HG03460 (cell line): Measurements from ENCODE around the gene KCNC4.

Experiments
- ATAC-seq: cut with Tn5 transposase; IDR thresholded peaks from one replicate; pipeline ENCODE4 v1.9.1; 2021; ENCODE audit not compliant: unreplicated experiment

The KCNC4 gene

GRCh38 chr1:110209715-110210603, at the start of gene KCNC4:
TSS of gene KCNC4 (plus strand) at chr1:110210314. CDS start at chr1:110211500, 1,186 bp downstream.
- peak; percentile 82 for ATAC-seq

GRCh38 chr1:110160538-110161100, 49.5 kb upstream of the KCNC4 start:
- ATAC-seq, result no peak

- no peak for ATAC-seq
These were observed 48.9 kb upstream of the KCNC4 start for GRCh38 chr1:110161165-110161564.

DNA sequence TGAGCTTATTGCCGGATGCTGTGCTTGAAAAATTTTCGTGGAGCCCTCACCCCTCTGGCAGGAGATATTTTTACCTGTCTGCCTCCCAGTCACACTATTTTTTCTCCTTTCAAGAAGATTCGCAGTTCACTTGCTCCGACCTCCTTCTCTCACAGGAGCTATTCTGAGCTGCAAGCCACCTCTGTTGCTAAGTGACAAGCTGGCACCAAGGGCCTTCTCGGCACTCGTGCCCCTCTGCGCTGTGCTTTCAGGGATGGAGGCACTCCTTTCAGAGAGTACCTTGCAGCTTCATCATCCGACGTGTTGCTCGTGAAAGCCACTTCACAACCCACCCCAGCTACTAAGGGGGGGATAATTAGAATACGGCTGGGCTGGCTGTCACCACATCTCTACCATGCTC, 48.3 kb upstream of the KCNC4 start:
- no peak for ATAC-seq

GRCh38 chr1:110163591-110163990, 46.5 kb upstream of the KCNC4 start:
- no peak for ATAC-seq

DNA sequence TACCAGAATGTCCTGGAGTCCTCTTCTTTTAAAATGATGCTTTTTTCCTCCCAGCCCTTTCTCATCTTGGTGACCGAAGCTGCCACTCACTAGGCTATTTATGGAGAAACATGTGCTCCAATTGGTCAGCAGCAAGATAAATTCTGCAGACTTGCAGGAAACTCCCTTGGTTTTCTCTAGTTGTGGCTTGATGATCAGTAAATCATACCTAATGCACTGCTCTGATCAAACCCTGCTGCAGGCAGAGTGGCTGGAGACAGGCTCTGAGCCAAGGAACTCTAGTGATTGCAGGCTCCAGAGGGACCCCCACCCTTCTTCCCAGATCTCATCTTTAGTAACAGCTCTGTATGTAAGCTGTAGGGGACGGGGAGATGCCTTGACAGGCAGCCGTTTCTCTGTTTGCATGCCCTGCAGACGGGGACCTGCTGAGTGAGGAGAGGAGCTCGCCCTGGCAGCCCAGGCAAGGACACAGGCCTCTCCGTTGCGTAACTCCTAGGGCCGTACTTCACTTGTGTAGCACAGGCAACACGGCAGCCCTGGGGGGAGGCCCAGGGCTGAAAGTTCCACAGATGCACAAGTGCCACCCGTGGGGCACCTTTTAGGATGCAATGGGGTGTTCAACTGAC, 45.3 kb upstream of the KCNC4 start:
- no peak for ATAC-seq

- no peak for ATAC-seq
These were observed 44.3 kb upstream of the KCNC4 start for GRCh38 chr1:110165761-110166231.

- no peak for ATAC-seq
These were observed 43.3 kb upstream of the KCNC4 start for GRCh38 chr1:110166861-110167260.

- ATAC-seq, result no peak
These were observed 39.1 kb upstream of the KCNC4 start for GRCh38 chr1:110170766-110171733.

GRCh38 chr1:110172001-110172400, 38.1 kb upstream of the KCNC4 start:
- ATAC-seq, result no peak

- ATAC-seq, result no peak
These were observed 36.5 kb upstream of the KCNC4 start for GRCh38 chr1:110173466-110174105.

GRCh38 chr1:110174961-110175360, 35.2 kb upstream of the KCNC4 start:
- no peak for ATAC-seq

GRCh38 chr1:110176299-110176956, 33.7 kb upstream of the KCNC4 start:
- no peak for ATAC-seq

- ATAC-seq, result no peak
These were observed 32.3 kb upstream of the KCNC4 start for GRCh38 chr1:110177775-110178174.

DNA sequence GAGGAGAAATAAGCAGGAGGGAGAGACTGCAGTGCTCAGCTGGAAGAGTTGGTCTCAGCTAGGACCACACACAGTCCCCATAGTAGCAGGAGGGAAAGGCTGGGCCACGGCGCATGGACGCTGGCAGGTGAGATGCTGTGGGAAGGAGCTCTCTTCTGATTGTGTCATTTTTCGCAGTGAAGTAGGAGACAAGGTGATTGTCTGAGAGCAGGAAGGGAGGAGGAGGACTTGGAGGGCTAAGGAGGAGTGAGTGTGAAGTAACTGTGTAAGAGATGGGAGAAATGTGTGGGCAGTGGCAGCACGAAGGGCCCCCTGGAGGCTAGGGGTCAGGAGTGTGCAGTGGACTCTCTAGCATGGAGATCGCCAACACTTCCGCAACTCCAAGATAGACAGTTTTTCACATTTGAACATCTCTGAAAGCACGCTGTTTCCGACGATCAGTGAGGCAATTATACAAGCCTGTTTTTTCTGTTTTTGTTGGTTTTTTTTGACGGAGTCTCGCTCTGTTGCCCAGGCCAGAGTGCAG, 26.4 kb upstream of the KCNC4 start:
- no peak for ATAC-seq

- no peak for ATAC-seq
These were observed 25.7 kb upstream of the KCNC4 start for GRCh38 chr1:110184446-110184845.

- ATAC-seq, result no peak
These were observed 24.9 kb upstream of the KCNC4 start for GRCh38 chr1:110185181-110185580.

DNA sequence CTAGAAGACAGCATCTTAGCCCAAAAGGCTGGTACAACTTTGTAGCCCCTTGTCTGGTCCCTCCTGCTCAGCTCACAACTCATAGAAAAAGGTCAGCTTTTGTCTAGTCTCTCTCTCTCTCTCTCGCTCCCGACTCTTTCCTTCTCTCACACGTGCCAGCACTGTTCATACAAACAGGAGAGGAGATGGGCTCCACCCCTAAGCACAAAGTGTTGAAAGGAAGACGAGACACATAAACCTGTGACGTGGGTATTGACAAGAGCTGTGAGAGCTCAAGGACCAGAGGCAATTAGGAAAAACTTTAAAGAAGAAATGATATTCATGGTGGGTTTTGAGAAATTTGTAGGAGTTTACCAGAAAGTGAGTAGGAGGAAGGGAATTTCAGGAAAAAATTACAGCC, 23.6 kb upstream of the KCNC4 start:
- ATAC-seq, result no peak

GRCh38 chr1:110187139-110187890, 22.8 kb upstream of the KCNC4 start:
- no peak for ATAC-seq
